Measurements from ENCODE around the gene CAPNS2. TPM values are rescaled to one million over a fixed set of nuclear protein-coding genes. Genes with fewer than 3 reads are reported as not detected.

CAPNS2 gene
- total RNA-seq, 1 experiment from 2014 or later: 0.26 TPM

DNA sequence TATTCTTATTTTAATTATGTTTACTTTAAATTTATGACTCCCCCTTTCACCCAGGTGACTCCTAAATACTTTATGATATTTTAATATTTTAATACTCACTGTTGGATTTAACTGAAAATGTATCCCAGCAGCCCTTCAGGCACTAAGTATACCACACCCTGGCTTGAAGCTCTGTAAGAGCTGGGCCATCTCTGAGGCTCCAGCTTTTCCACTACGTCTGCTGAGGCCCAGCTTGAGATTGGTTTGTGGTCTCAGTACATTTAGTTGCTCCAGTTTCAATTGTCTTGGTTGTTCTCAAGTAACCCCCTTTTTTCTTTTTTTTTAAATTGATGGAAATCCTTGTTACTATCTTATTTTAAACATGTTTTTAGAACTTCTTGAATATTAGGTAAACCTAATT is 27.0 kb upstream of the CAPNS2 start:
- H3K4me2 ChIP-seq (ENCODE audit: low read length): no peak overlapping the region

DNA sequence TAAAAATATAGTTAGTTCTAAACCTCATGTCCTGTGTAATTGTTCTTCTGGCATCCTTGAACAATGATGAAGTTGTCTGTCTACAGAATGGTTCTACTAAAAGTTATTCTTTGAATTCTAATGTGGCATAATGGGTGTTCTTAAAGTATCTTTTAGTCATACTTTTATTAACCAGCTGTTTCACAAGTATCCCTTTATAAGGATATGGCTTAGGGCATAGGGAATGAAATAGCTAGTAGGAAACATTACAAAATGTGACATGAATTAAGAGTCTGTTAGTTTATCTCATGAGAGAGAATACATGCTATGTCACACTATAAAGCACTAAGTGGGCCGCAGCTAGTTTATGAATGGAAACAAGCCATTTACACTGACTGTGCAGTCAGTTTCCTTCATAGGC is 26.3 kb upstream of the CAPNS2 start:
- TF ChIP-seq CTCF (conservative IDR thresholded peaks at IDR 0.05; ENCODE audit: low read depth, low read length): no peak
- no peak for TF ChIP-seq EZH2phosphoT487 (IDR thresholded peaks at IDR 0.05; ENCODE audit: borderline replicate concordance, low read length)
- no peak for TF ChIP-seq EZH2 (IDR thresholded peaks at IDR 0.05; ENCODE audit: low read length, unreplicated experiment)
- Histone ChIP-seq H3K36me3 (ENCODE audit: low read depth, low read length) (no peaks in the 10 kb centered on the region), H3K27ac (ENCODE audit: low read length) (no peak overlapping the region)

More for the DNA sequence above, 27.0 kb upstream of the CAPNS2 start:
- no peak overlapping the region for H3K4me3 ChIP-seq (ENCODE audit: low read length)
- BruUV-seq (replicated peaks): no TSS peak
- ATAC-seq (no peak), DNase-seq (no peak)
- no peaks in the 10 kb centered on the region for H3K9me3 ChIP-seq (ENCODE audit: low read length)
- H3K9ac ChIP-seq (ENCODE audit: low read length): no peak overlapping the region
- H3F3A ChIP-seq (ENCODE audit: low read length, unreplicated experiment): no peaks in the 10 kb centered on the region
- no peaks in the 10 kb centered on the region for H3K36me3 ChIP-seq (ENCODE audit: low read depth, low read length)
- intact Hi-C loops (cut with micrococcal nuclease): no loop called here
- ChIA-PET CTCF (no interaction called here), POLR2A (ENCODE audit: unreplicated experiment) (no interaction called here)
- H3K79me2 ChIP-seq (ENCODE audit: low read length): no peaks in the 10 kb centered on the region
- H3K9me2 ChIP-seq (replicated peaks; ENCODE audit: low read length): no peaks in the 10 kb centered on the region
- H3K4me1 ChIP-seq (ENCODE audit: insufficient read depth, low read length): peaks cover 12% of the 10 kb centered on the region; the same call in 1 of the 2 replicates
- TF ChIP-seq EZH2 (IDR thresholded peaks at IDR 0.05; ENCODE audit: low read length, unreplicated experiment): no peak
- TF ChIP-seq CTCF (conservative IDR thresholded peaks at IDR 0.05; ENCODE audit: low read depth, low read length): no peak
- no peak for TF ChIP-seq EZH2phosphoT487 (IDR thresholded peaks at IDR 0.05; ENCODE audit: borderline replicate concordance, low read length)
- H2AFZ ChIP-seq (ENCODE audit: low read length): no peak overlapping the region
- H3K27me3 ChIP-seq (ENCODE audit: low read length): no peaks in the 10 kb centered on the region
- H3K27ac ChIP-seq (ENCODE audit: low read length): no peak overlapping the region
- no peaks in the 10 kb centered on the region for H4K20me1 ChIP-seq (ENCODE audit: low read length)

GRCh38 chr16:55542459-55543082 is 23.9 kb upstream of the CAPNS2 start:
- no peak for ATAC-seq
- ChIA-PET CTCF (no interaction called here), POLR2A (ENCODE audit: unreplicated experiment) (no interaction called here)
- H3K4me1 ChIP-seq (ENCODE audit: insufficient read depth, low read length): peaks cover 12% of the 10 kb centered on the region; the same call in 1 of the 2 replicates
- H3K9me2 ChIP-seq (replicated peaks; ENCODE audit: low read length): no peaks in the 10 kb centered on the region
- peak; percentile 59 for DNase-seq
- no peaks in the 10 kb centered on the region for H3K36me3 ChIP-seq (ENCODE audit: low read depth, low read length)
- no peaks in the 10 kb centered on the region for H3K79me2 ChIP-seq (ENCODE audit: low read length)
- intact Hi-C loops (cut with micrococcal nuclease): no loop called here
- no peaks in the 10 kb centered on the region for H4K20me1 ChIP-seq (ENCODE audit: low read length)
- no peak overlapping the region for H3K9ac ChIP-seq (ENCODE audit: low read length)
- H3K9me3 ChIP-seq (ENCODE audit: low read length): no peaks in the 10 kb centered on the region
- no peak overlapping the region for H2AFZ ChIP-seq (ENCODE audit: low read length)
- H3F3A ChIP-seq (ENCODE audit: low read length, unreplicated experiment): no peaks in the 10 kb centered on the region
- H3K4me2 ChIP-seq (ENCODE audit: low read length): no peak overlapping the region
- H3K4me3 ChIP-seq (ENCODE audit: low read length): no peak overlapping the region
- H3K27ac ChIP-seq (ENCODE audit: low read length): no peak overlapping the region
- TF ChIP-seq CTCF (conservative IDR thresholded peaks at IDR 0.05; ENCODE audit: low read depth, low read length): no peak
- TF ChIP-seq EZH2 (IDR thresholded peaks at IDR 0.05; ENCODE audit: low read length, unreplicated experiment): no peak
- TF ChIP-seq EZH2phosphoT487 (IDR thresholded peaks at IDR 0.05; ENCODE audit: borderline replicate concordance, low read length): no peak
- BruUV-seq (replicated peaks): no TSS peak
- H3K27me3 ChIP-seq (ENCODE audit: low read length): no peaks in the 10 kb centered on the region

More for the DNA sequence above, 26.3 kb upstream of the CAPNS2 start:
- no peak overlapping the region for H3K4me3 ChIP-seq (ENCODE audit: low read length)
- BruUV-seq (replicated peaks): no TSS peak
- intact Hi-C loops (cut with micrococcal nuclease): no loop called here
- H3K4me2 ChIP-seq (ENCODE audit: low read length): no peak overlapping the region
- DNase-seq (no peak), ATAC-seq (no peak)
- CTCF ChIA-PET: no interaction called here
- H3K4me1 ChIP-seq (ENCODE audit: insufficient read depth, low read length): peaks cover 12% of the 10 kb centered on the region; the same call in 1 of the 2 replicates
- no peak overlapping the region for H2AFZ ChIP-seq (ENCODE audit: low read length)
- H3K9ac ChIP-seq (ENCODE audit: low read length): no peak overlapping the region
- H3K79me2 ChIP-seq (ENCODE audit: low read length): no peaks in the 10 kb centered on the region
- H3K9me3 ChIP-seq (ENCODE audit: low read length): no peaks in the 10 kb centered on the region
- H3F3A ChIP-seq (ENCODE audit: low read length, unreplicated experiment): no peaks in the 10 kb centered on the region
- POLR2A ChIA-PET (ENCODE audit: unreplicated experiment): no interaction called here
- H3K27me3 ChIP-seq (ENCODE audit: low read length): no peaks in the 10 kb centered on the region
- no peaks in the 10 kb centered on the region for H3K9me2 ChIP-seq (replicated peaks; ENCODE audit: low read length)
- no peaks in the 10 kb centered on the region for H4K20me1 ChIP-seq (ENCODE audit: low read length)
